Type B pancreatic cell (in vitro differentiated cells): ENCODE results near the gene MORF4L1. TPM values are rescaled to one million over a fixed set of nuclear protein-coding genes. Genes with fewer than 3 reads are reported as not detected.
"Not testable (repeated sequence)": the region's sequence is repeated elsewhere in the genome, so short reads cannot be mapped to it uniquely, and the experiment has no call there.

Source experiments
- DNase-seq: peaks from one replicate; pipeline ENCODE4 v3.0.0; 2021; ENCODE audit warnings: mixed read lengths; ENCODE audit not compliant: unreplicated experiment; ENCODE audit errors: extremely low spot score
- H3K27ac Mint-ChIP-seq: 2 replicates; pipeline ENCODE4 v1.8.0; 2021; ENCODE audit warnings: mild to moderate bottlenecking, mixed read lengths
- H3K27me3 Mint-ChIP-seq: 2 replicates; pipeline ENCODE4 v1.8.0; 2021; ENCODE audit warnings: mixed read lengths
- H3K36me3 Mint-ChIP-seq: 2 replicates; pipeline ENCODE4 v1.8.0; 2021; ENCODE audit warnings: mixed read lengths
- H3K4me1 Mint-ChIP-seq: one replicate; pipeline ENCODE4 v1.8.0; 2021; ENCODE audit warnings: mixed read lengths; ENCODE audit not compliant: unreplicated experiment
- H3K4me3 Mint-ChIP-seq: 2 replicates; pipeline ENCODE4 v1.8.0; 2021; ENCODE audit warnings: mild to moderate bottlenecking, mixed read lengths
- H3K9me3 Mint-ChIP-seq: 2 replicates; pipeline ENCODE4 v1.8.0; 2021; ENCODE audit warnings: mixed read lengths
- CTCF ChIP-seq: fragments of 200-600 bp; sonication (generic); conservative IDR thresholded peaks from 2 replicates; pipeline ENCODE4 v1.5.0; 2021; ENCODE audit warnings: antibody characterized with exemption, mild to moderate bottlenecking
- total RNA-seq: library from RNA; stranded (reverse); gene quantifications from 2 replicates; pipeline ENCODE4 v1.2.1, GENCODE V29; 2021; ENCODE audit warnings: low replicate concordance

Gene MORF4L1
- total RNA-seq, 1 donor from 2014 or later, result 372 TPM

DNA sequence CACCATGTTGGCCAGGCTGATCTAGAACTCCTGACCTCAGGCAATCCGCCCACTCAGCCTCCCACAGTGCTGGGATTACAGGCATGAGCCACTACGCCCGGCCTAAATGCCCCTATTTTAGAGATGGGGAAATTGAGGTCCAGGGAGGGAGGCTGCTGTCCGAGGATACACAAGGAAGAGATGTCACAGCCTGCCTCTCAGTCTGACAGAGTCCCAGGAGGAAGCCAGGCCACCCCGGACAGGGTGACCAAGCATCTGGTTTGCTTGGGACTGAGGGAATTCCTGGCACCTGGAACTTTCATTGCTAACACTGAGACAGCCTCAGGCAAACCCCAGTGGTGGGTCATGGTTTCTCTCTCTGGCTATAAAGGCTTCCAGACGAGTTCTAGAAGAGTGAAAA is 30.8 kb upstream of the MORF4L1 start:
- Mint-ChIP-seq H3K27me3 (peaks cover 6% of the 10 kb centered on the region), H3K4me1 (peaks cover 16% of the 10 kb centered on the region), H3K27ac (no peak overlapping the region), H3K9me3 (no peaks in the 10 kb centered on the region), H3K4me3 (no peak overlapping the region), H3K36me3 (no peaks in the 10 kb centered on the region)
- no peak for DNase-seq
- no peak for TF ChIP-seq CTCF

- H3K36me3 Mint-ChIP-seq, result no peaks in the 10 kb centered on the region
- DNase-seq, result no peak
- no peak overlapping the region for H3K27ac Mint-ChIP-seq
- no peaks in the 10 kb centered on the region for H3K9me3 Mint-ChIP-seq
- H3K4me3 Mint-ChIP-seq, result no peak overlapping the region
- no peak for TF ChIP-seq CTCF
- H3K27me3 Mint-ChIP-seq, result peaks cover 6% of the 10 kb centered on the region
- H3K4me1 Mint-ChIP-seq, result peaks cover 18% of the 10 kb centered on the region
Measured at GRCh38 chr15:78842519-78842918, 30.2 kb upstream of the MORF4L1 start.

GRCh38 chr15:78846906-78847305 is 25.8 kb upstream of the MORF4L1 start:
- H3K27ac Mint-ChIP-seq, H3K9me3 Mint-ChIP-seq: not testable (repeated sequence)

DNA sequence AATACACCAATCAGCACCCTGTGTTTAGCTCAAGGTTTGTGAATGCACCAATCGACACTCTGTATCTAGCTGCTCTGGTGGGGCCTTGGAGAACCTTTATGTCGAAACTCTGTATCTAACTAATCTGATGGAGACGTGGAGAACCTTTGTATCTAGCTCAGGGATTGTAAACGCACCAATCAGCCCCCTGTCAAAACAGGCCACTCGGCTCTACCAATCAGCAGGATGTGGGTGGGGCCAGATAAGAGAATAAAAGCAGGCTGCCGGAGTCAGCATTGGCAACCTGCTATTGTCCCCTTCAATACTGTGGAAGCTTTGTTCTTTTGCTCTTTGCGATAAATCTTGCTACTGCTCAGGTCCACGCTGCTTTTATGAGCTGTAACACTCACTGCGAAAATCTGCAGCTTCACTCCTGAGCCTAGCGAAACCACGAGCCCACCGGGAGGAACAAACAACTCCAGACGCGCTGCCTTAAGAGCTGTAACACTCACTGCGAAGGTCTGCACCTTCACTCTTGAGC is 25.2 kb upstream of the MORF4L1 start:
- H3K4me3 Mint-ChIP-seq, H3K27ac Mint-ChIP-seq, H3K27me3 Mint-ChIP-seq, H3K36me3 Mint-ChIP-seq, DNase-seq, H3K9me3 Mint-ChIP-seq: not testable (repeated sequence)
- H3K4me1 Mint-ChIP-seq, result peaks cover 19% of the 10 kb centered on the region

More at GRCh38 chr15:78846906-78847305, 25.8 kb upstream of the MORF4L1 start:
- H3K4me3 Mint-ChIP-seq, DNase-seq, H3K27me3 Mint-ChIP-seq, H3K36me3 Mint-ChIP-seq: not testable (repeated sequence)
- peaks cover 19% of the 10 kb centered on the region for H3K4me1 Mint-ChIP-seq

- no peak for DNase-seq
- H3K4me3 Mint-ChIP-seq, result no peak overlapping the region
- H3K4me1 Mint-ChIP-seq, result peaks cover 20% of the 10 kb centered on the region
- no peak for TF ChIP-seq CTCF
- H3K9me3 Mint-ChIP-seq, result peaks cover 5% of the 10 kb centered on the region
- H3K27me3 Mint-ChIP-seq, result no peaks in the 10 kb centered on the region
- no peaks in the 10 kb centered on the region for H3K36me3 Mint-ChIP-seq
- H3K27ac Mint-ChIP-seq, result no peak overlapping the region
Measured at GRCh38 chr15:78850352-78850751, 22.3 kb upstream of the MORF4L1 start.

GRCh38 chr15:78850941-78851755 is 21.5 kb upstream of the MORF4L1 start:
- H3K4me3 Mint-ChIP-seq, result no peak overlapping the region
- peaks cover 20% of the 10 kb centered on the region for H3K4me1 Mint-ChIP-seq
- H3K9me3 Mint-ChIP-seq, result peaks cover 5% of the 10 kb centered on the region
- no peak for DNase-seq
- peak overlapping the region; percentile 16 for H3K27ac Mint-ChIP-seq
- no peak for TF ChIP-seq CTCF
- no peaks in the 10 kb centered on the region for H3K27me3 Mint-ChIP-seq
- no peaks in the 10 kb centered on the region for H3K36me3 Mint-ChIP-seq
